ENCODE data around the gene TULP1. TPM values are rescaled to one million over a fixed set of nuclear protein-coding genes. Genes with fewer than 3 reads are reported as not detected.

The TULP1 gene
- total RNA-seq, 1 experiment from 2014 or later: not detected

DNA sequence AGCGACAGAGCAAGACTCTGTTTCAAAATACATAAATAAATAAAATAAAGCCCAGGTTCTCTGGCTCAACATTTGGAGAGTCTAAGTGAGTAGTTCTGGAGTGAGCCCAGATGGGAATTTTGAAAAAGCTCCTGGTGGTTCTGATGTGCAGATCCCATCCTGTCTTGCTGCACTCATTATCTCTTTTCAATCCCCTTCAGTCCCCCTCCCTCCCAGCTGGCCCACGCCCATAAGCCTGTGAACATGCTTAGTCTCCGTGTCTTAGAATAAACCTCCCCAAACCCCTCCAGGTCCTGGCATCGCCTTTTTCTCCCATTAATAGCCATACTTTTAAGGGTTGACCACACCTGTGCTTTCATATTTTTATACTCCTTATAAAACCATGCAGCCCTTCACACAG lies 19.4 kb upstream of the TULP1 start:
- no peaks in the 10 kb centered on the region for H3K27me3 ChIP-seq (ENCODE audit: insufficient read depth, low read depth)
- no peak for DNase-seq
- H3K4me3 ChIP-seq: no peak overlapping the region
- ChIA-PET CTCF (no interaction called here), POLR2A (ENCODE audit: unreplicated experiment) (no interaction called here)
- H4K20me1 ChIP-seq (ENCODE audit: insufficient read depth): no peaks in the 10 kb centered on the region
- TF ChIP-seq EZH2 (IDR thresholded peaks at IDR 0.05; ENCODE audit: low read depth) (no peak), CTCF (conservative IDR thresholded peaks at IDR 0.05) (no peak)
- no peak overlapping the region for H3K4me2 ChIP-seq
- no peaks in the 10 kb centered on the region for H3F3A ChIP-seq (ENCODE audit: insufficient read depth, low read depth)
- H3K9me2 ChIP-seq (ENCODE audit: insufficient read depth): no peaks in the 10 kb centered on the region
- no TSS peak for BruUV-seq (replicated peaks)
- no peak overlapping the region for H2AFZ ChIP-seq
- no peaks in the 10 kb centered on the region for H3K79me2 ChIP-seq (ENCODE audit: low read depth)
- intact Hi-C loops (cut with micrococcal nuclease; ENCODE audit: unreplicated experiment): no loop called here
- no peaks in the 10 kb centered on the region for H3K9me3 ChIP-seq (ENCODE audit: insufficient read depth, low read depth)
- no peaks in the 10 kb centered on the region for H3K36me3 ChIP-seq (ENCODE audit: low read depth)
- no peak overlapping the region for H3K27ac ChIP-seq
- H3K4me1 ChIP-seq (replicated peaks; ENCODE audit: insufficient read depth): no peaks in the 10 kb centered on the region

GRCh38 chr6:35524380-35525020 lies 11.8 kb upstream of the TULP1 start:
- H3K4me1 ChIP-seq (replicated peaks; ENCODE audit: insufficient read depth): 0 out of 2 replicates have a peak, but pooled peaks cover 8% of the 10 kb centered on the region
- no peak overlapping the region for H3K4me3 ChIP-seq
- peaks cover 4% of the 10 kb centered on the region; the same call in 1 of the 2 replicates for H3F3A ChIP-seq (ENCODE audit: insufficient read depth, low read depth)
- TF ChIP-seq CTCF (conservative IDR thresholded peaks at IDR 0.05) (no peak), EZH2 (IDR thresholded peaks at IDR 0.05; ENCODE audit: low read depth) (no peak)
- ChIA-PET POLR2A (ENCODE audit: unreplicated experiment) (no interaction called here), CTCF (interaction anchor here (0.6 kb wide), 2 partner anchors 25 to 212 kb away, joined by 3 to 9 read pairs; no protein-coding TSS in a partner anchor)
- BruUV-seq (replicated peaks): no TSS peak
- intact Hi-C loops (cut with micrococcal nuclease; ENCODE audit: unreplicated experiment): loop anchor here (5.0 to 10.0 kb wide), 2 partner anchors 58 to 570 kb away; no protein-coding TSS in a partner anchor
- H3K79me2 ChIP-seq (ENCODE audit: low read depth): no peaks in the 10 kb centered on the region
- H3K27ac ChIP-seq: no peak overlapping the region
- H3K36me3 ChIP-seq (ENCODE audit: low read depth): no peaks in the 10 kb centered on the region
- no peaks in the 10 kb centered on the region for H3K9me3 ChIP-seq (ENCODE audit: insufficient read depth, low read depth)
- H3K27me3 ChIP-seq (ENCODE audit: insufficient read depth, low read depth): no peaks in the 10 kb centered on the region
- H2AFZ ChIP-seq: no peak overlapping the region
- H3K4me2 ChIP-seq: no peak overlapping the region
- H3K9me2 ChIP-seq (ENCODE audit: insufficient read depth): no peaks in the 10 kb centered on the region
- H4K20me1 ChIP-seq (ENCODE audit: insufficient read depth): no peaks in the 10 kb centered on the region
- no peak for DNase-seq

GRCh38 chr6:35522660-35523658 lies 10.3 kb upstream of the TULP1 start:
- peaks cover 4% of the 10 kb centered on the region; the same call in 1 of the 2 replicates for H3F3A ChIP-seq (ENCODE audit: insufficient read depth, low read depth)
- no peak overlapping the region for H3K4me3 ChIP-seq
- H3K27ac ChIP-seq: no peak overlapping the region
- peak; percentile 45 to 69 for DNase-seq
- H4K20me1 ChIP-seq (ENCODE audit: insufficient read depth): no peaks in the 10 kb centered on the region
- no peak for TF ChIP-seq EZH2 (IDR thresholded peaks at IDR 0.05; ENCODE audit: low read depth)
- TF ChIP-seq CTCF (conservative IDR thresholded peaks at IDR 0.05): peak; percentile 96
- BruUV-seq (replicated peaks): no TSS peak
- intact Hi-C loops (cut with micrococcal nuclease; ENCODE audit: unreplicated experiment): loop anchor here (1.0 to 10.0 kb wide), 3 partner anchors 59 to 572 kb away; partner anchors contain the start of gene ARMC12
- H2AFZ ChIP-seq: no peak overlapping the region
- ChIA-PET CTCF (interaction anchor here (0.6 to 1.4 kb wide), 20 partner anchors 13 to 1204 kb away, joined by 3 to 19 read pairs (median 4); partner anchors contain the start of genes ARMC12, MAPK14 and RPL10A), POLR2A (ENCODE audit: unreplicated experiment) (no interaction called here)
- 0 out of 2 replicates have a peak, but pooled peaks cover 12% of the 10 kb centered on the region for H3K4me1 ChIP-seq (replicated peaks; ENCODE audit: insufficient read depth)
- H3K27me3 ChIP-seq (ENCODE audit: insufficient read depth, low read depth): no peaks in the 10 kb centered on the region
- H3K9me3 ChIP-seq (ENCODE audit: insufficient read depth, low read depth): no peaks in the 10 kb centered on the region
- H3K36me3 ChIP-seq (ENCODE audit: low read depth): no peaks in the 10 kb centered on the region
- no peaks in the 10 kb centered on the region for H3K79me2 ChIP-seq (ENCODE audit: low read depth)
- H3K4me2 ChIP-seq: peak overlapping the region; percentile 75
- no peaks in the 10 kb centered on the region for H3K9me2 ChIP-seq (ENCODE audit: insufficient read depth)

All from PC-9 (cell line).